Kidney (tissue), 14 donors: ENCODE results near the gene ZNF138. TPM values are rescaled to one million over a fixed set of nuclear protein-coding genes. Genes with fewer than 3 reads are reported as not detected.

Source experiments
- DNase-seq, 5 donors: peaks; one replicate each; pipeline ENCODE4 v3.0.0-alpha.2; 2013 to 2020
- FAIRE-seq: peaks from 2 replicates; lab custom pipeline; 2012; peaks lifted over from hg19 to GRCh38; lab: Jason Lieb, UNC
- H3K27ac ChIP-seq, 2 donors: one replicate each; pipeline ENCODE4 v1.7.0; 2013; ENCODE audit warnings: low read depth in 2 of 2, low read length in 2 of 2, inconsistent platforms in 1 of 2
- H3K27me3 ChIP-seq: one replicate; pipeline ENCODE4 v1.7.1; 2013; ENCODE audit warnings: low read length, inconsistent platforms; ENCODE audit not compliant: control insufficient read depth, insufficient read depth
- H3K36me3 ChIP-seq, 3 donors: one replicate each; pipeline versions ENCODE4 v1.7.0 to v1.7.1; 2013; ENCODE audit warnings: low read length in 3 of 3, control low read depth in 1 of 3, inconsistent platforms in 1 of 3; ENCODE audit not compliant: insufficient read depth in 3 of 3, control insufficient read depth in 2 of 3
- H3K4me1 ChIP-seq, 3 donors: one replicate each; pipeline versions ENCODE4 v1.7.0 to v1.7.1; 2013; ENCODE audit warnings: low read length in 3 of 3, inconsistent platforms in 1 of 3, low read depth in 1 of 3; ENCODE audit not compliant: control insufficient read depth in 2 of 3, insufficient read depth in 2 of 3
- H3K4me3 ChIP-seq, 3 donors: one replicate each; pipeline versions ENCODE4 v1.7.0 to v1.8.1; 2013; ENCODE audit warnings: low read length in 3 of 3, control low read depth in 1 of 3, inconsistent platforms in 1 of 3
- H3K9ac ChIP-seq, 3 donors: one replicate each; pipeline versions ENCODE4 v1.7.0 to v1.7.1; 2013; ENCODE audit warnings: low read length in 3 of 3, control low read depth in 1 of 3, inconsistent platforms in 1 of 3
- H3K9me3 ChIP-seq, 3 donors: one replicate each; pipeline versions ENCODE4 v1.7.0 to v1.7.1; 2013; ENCODE audit warnings: low read length in 3 of 3, control low read depth in 1 of 3, inconsistent platforms in 1 of 3; ENCODE audit not compliant: control insufficient read depth in 2 of 3, insufficient read depth in 1 of 3
- intact Hi-C: fragments of 100-400 bp; cut with DNase I; formaldehyde crosslinking; loops from one replicate; pipeline ENCODE4 v1.11.1; 2022
- polyA plus RNA-seq: library from polyadenylated mRNA; stranded (reverse); fragments of 350-450 nt; fragmentation: Illumina TruSeq; extraction: RNeasy Lipid Tissue Mini Kit (QIAGEN cat#74804); gene quantifications from one replicate; pipeline ENCODE4 v1.2.3, GENCODE V29; 2014; ENCODE audit warnings: low read depth, low replicate concordance; ENCODE audit not compliant: insufficient read depth
- total RNA-seq: library from RNA; stranded (reverse); fragmentation: NEBNext Ultra II Directional; extraction: Animal tissue kit (Norgen Biotek cat#: 25700); gene quantifications from one replicate; pipeline ENCODE4 v1.2.1, GENCODE V29; 2021
- TF ChIP-seq, protein P1 (sequence below): IDR thresholded peaks from 3 replicates; pipeline ENCODE4 v1.5.1; 2012; ENCODE audit warnings: mild to moderate bottlenecking, moderate library complexity, borderline replicate concordance; ENCODE audit not compliant: insufficient read depth; ENCODE audit errors: extremely low read depth
- donor health status: control.
- donor health status: control.
- donor health status: control.
- donor health status: control.
- donor health status: control.
- donor health status: DM: yes; HTN: yes; CAD: no.
- donor health status: Normal renal cell carcinoma (clear cell type).

The ZNF138 gene
- total and polyA plus RNA-seq, 2 donors from 2014 or later, result 6.3 to 9.9 TPM

DNA sequence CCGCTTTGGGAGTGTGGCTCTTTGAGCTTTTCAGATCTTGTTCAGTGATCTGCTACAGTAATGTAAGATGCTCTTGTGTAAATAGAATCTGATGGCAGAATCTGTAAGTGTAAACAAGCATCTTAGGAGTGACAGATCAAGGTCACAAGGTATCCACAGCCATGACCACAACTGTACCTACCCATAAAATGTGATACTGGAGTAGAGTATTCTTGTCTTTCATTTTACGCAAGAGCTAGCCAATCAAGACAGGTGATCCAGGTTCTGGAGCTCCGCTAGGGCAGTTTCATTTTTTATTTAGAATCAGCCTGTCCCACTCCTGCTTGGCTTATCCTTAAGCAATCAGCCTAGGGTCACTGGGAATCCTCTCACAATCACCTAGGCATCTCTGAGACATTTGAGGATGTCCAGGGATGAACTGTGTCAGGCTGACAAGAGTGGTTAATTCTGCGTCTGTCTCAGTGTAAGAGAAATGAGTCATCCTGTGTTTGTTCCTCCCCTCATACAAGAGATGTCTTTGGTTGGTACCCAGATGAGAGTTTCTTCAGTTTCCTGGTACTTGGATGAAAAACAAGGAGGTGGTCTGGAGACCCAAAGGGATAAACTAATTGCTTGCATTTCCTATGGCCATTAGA, 13.6 kb downstream of the ZNF138 start:
- DNase-seq (no peak), FAIRE-seq (no peak)
- no peaks in the 10 kb centered on the region for H3K36me3 ChIP-seq
- H3K4me3 ChIP-seq, result no peak overlapping the region
- H3K4me1 ChIP-seq, result no peaks in the 10 kb centered on the region
- no peaks in the 10 kb centered on the region for H3K9me3 ChIP-seq
- intact Hi-C loops, result no loop called here
- no peak overlapping the region for H3K9ac ChIP-seq
- TF ChIP-seq, protein P1, sequence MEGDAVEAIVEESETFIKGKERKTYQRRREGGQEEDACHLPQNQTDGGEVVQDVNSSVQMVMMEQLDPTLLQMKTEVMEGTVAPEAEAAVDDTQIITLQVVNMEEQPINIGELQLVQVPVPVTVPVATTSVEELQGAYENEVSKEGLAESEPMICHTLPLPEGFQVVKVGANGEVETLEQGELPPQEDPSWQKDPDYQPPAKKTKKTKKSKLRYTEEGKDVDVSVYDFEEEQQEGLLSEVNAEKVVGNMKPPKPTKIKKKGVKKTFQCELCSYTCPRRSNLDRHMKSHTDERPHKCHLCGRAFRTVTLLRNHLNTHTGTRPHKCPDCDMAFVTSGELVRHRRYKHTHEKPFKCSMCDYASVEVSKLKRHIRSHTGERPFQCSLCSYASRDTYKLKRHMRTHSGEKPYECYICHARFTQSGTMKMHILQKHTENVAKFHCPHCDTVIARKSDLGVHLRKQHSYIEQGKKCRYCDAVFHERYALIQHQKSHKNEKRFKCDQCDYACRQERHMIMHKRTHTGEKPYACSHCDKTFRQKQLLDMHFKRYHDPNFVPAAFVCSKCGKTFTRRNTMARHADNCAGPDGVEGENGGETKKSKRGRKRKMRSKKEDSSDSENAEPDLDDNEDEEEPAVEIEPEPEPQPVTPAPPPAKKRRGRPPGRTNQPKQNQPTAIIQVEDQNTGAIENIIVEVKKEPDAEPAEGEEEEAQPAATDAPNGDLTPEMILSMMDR, result no peak
- H3K27me3 ChIP-seq, result no peaks in the 10 kb centered on the region
- H3K27ac ChIP-seq, result no peak overlapping the region

DNA sequence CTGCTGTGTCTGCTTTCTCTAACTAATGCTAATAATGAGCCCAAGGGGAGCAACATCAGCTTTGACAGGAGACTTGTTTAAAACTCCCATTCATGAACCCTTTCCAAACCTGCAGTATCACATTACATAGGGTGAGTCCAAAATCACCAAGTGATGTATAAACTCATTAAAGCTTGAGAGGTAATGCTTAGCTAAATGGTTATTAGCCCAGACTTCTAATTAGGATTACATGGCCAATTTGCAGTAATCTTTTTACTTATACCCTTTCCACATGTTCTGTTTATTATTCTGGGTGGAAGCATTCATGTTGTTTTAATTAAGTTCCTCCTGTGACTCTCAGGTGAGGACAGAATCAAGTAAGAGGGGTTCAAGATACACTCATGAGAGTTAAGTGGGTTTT, 17.5 kb downstream of the ZNF138 start:
- Histone ChIP-seq H3K9me3 (no peaks in the 10 kb centered on the region), H3K4me1 (no peaks in the 10 kb centered on the region), H3K9ac (no peak overlapping the region), H3K27ac (no peak overlapping the region), H3K27me3 (no peaks in the 10 kb centered on the region), H3K36me3 (no peaks in the 10 kb centered on the region), H3K4me3 (no peak overlapping the region)
- intact Hi-C loops, result no loop called here
- FAIRE-seq (no peak), DNase-seq (no peak)
- TF ChIP-seq, protein P1, result no peak

DNA sequence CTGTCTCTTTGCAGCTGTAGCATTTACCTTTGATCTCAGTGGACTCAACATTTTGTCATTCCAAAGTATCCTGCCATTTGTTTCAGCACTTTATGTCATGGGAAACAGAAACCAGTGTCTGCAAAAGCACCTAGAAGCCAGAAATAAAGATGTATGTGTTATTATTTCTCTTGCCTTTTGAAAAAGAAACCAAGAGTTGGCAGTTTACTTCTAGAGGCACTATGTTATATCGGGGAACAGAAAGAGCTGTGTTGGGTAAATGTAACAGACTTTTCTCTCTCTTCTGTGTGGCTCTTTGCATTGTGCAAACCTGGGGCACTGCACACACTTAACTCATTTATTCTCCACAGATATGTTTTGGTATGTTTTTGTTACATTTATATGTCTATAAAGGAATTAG, 36.7 kb downstream of the ZNF138 start:
- DNase-seq (no peak), FAIRE-seq (no peak)
- H3K27ac ChIP-seq, result no peak overlapping the region
- intact Hi-C loops, result no loop called here
- no peaks in the 10 kb centered on the region for H3K27me3 ChIP-seq
- H3K9me3 ChIP-seq, result no peaks in the 10 kb centered on the region
- TF ChIP-seq, protein P1, result no peak
- H3K4me3 ChIP-seq, result no peak overlapping the region
- H3K4me1 ChIP-seq, result no peaks in the 10 kb centered on the region
- H3K36me3 ChIP-seq, result peaks cover 0 to 5% (median 3%) of the 10 kb centered on the region in 3 donors
- H3K9ac ChIP-seq, result no peak overlapping the region

DNA sequence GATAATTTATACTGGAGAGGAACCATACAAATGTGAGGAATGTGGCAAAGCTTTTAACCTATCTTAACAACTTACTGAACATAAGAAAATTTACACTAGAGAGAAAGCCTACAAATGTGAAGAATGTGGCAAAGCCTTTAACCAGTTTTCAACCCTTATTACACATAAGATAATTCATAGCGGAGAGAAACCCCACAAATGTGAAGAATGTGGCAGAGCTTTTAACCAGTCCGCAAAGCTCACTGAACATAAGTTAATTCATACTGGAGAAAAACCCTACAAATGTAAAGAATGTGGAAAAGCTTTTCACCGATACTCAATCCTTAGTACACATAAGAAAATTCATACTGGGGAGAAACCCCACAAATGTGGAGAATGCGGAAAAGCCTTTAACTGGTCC, 37.9 kb downstream of the ZNF138 start:
- Histone ChIP-seq H3K36me3 (peaks cover 0 to 5% (median 3%) of the 10 kb centered on the region in 3 donors), H3K4me1 (no peaks in the 10 kb centered on the region), H3K27ac (no peak overlapping the region), H3K4me3 (no peak overlapping the region), H3K27me3 (no peaks in the 10 kb centered on the region), H3K9me3 (no peaks in the 10 kb centered on the region), H3K9ac (no peak overlapping the region)
- TF ChIP-seq, protein P1, result no peak
- FAIRE-seq (no peak), DNase-seq (no peak)
- intact Hi-C loops, result no loop called here
